Progenitor cell of endocrine pancreas (in vitro differentiated cells): ENCODE data around the gene AAMDC. TPM values are rescaled to one million over a fixed set of nuclear protein-coding genes. Genes with fewer than 3 reads are reported as not detected.
"Not testable (repeated sequence)": the region's sequence is repeated elsewhere in the genome, so short reads cannot be mapped to it uniquely, and the experiment has no call there.

Experiments used
- DNase-seq: peaks from one replicate; pipeline ENCODE4 v3.0.0; 2021; ENCODE audit warnings: low spot score; ENCODE audit not compliant: unreplicated experiment
- H3K27ac Mint-ChIP-seq: 2 replicates; pipeline ENCODE4 v1.8.0; 2021; ENCODE audit warnings: mild to moderate bottlenecking, moderate library complexity, mixed read lengths
- H3K27me3 Mint-ChIP-seq: 2 replicates; pipeline ENCODE4 v1.8.0; 2021; ENCODE audit warnings: mixed read lengths
- H3K36me3 Mint-ChIP-seq: 2 replicates; pipeline ENCODE4 v1.8.0; 2022; ENCODE audit warnings: mixed read lengths; ENCODE audit not compliant: insufficient read depth
- H3K4me1 Mint-ChIP-seq: 2 replicates; pipeline ENCODE4 v1.8.0; 2021; ENCODE audit warnings: low read depth, mixed read lengths
- H3K4me3 Mint-ChIP-seq: 2 replicates; pipeline ENCODE4 v1.8.0; 2021; ENCODE audit warnings: low read depth, mild to moderate bottlenecking, moderate library complexity, mixed read lengths
- H3K9me3 Mint-ChIP-seq: 2 replicates; pipeline ENCODE4 v1.8.0; 2021; ENCODE audit warnings: low read depth, mixed read lengths
- CTCF ChIP-seq: fragments of 200-600 bp; sonication (generic); IDR thresholded peaks from one replicate; pipeline ENCODE4 v1.5.0; 2021; ENCODE audit warnings: antibody characterized with exemption, mild to moderate bottlenecking; ENCODE audit not compliant: unreplicated experiment
- total RNA-seq: library from RNA; stranded (reverse); gene quantifications from 2 replicates; pipeline ENCODE4 v1.2.1, GENCODE V29; 2021

Gene AAMDC
- total RNA-seq, 1 donor from 2014 or later, result 20.4 TPM

- Mint-ChIP-seq H3K4me1 (no peaks in the 10 kb centered on the region), H3K27ac (no peak overlapping the region)
Observed at GRCh38 chr11:77884186-77884828, 63.4 kb downstream of the AAMDC start.

GRCh38 chr11:77884829-77885190 lies 63.9 kb downstream of the AAMDC start:
- no peak overlapping the region for H3K4me3 Mint-ChIP-seq
- H3K27ac Mint-ChIP-seq, result no peak overlapping the region
- TF ChIP-seq CTCF, result no peak
- H3K4me1 Mint-ChIP-seq, result no peaks in the 10 kb centered on the region
- no peaks in the 10 kb centered on the region for H3K27me3 Mint-ChIP-seq
- H3K36me3 Mint-ChIP-seq, result peaks cover 26% of the 10 kb centered on the region
- no peaks in the 10 kb centered on the region for H3K9me3 Mint-ChIP-seq
- no peak for DNase-seq

More at GRCh38 chr11:77884186-77884828, 63.4 kb downstream of the AAMDC start:
- Mint-ChIP-seq H3K36me3 (peaks cover 24% of the 10 kb centered on the region), H3K27me3 (no peaks in the 10 kb centered on the region), H3K9me3 (no peaks in the 10 kb centered on the region), H3K4me3 (no peak overlapping the region)
- no peak for DNase-seq
- no peak for TF ChIP-seq CTCF

- Mint-ChIP-seq H3K4me1 (no peaks in the 10 kb centered on the region), H3K4me3 (no peak overlapping the region), H3K27ac (no peak overlapping the region), H3K9me3 (no peaks in the 10 kb centered on the region), H3K27me3 (no peaks in the 10 kb centered on the region), H3K36me3 (peaks cover 35% of the 10 kb centered on the region)
- TF ChIP-seq CTCF, result no peak
- DNase-seq, result no peak
Observed at GRCh38 chr11:77886401-77886800, 65.5 kb downstream of the AAMDC start.

GRCh38 chr11:77889045-77889444 lies 68.1 kb downstream of the AAMDC start:
- not testable (repeated sequence) for H3K4me1 Mint-ChIP-seq, H3K27me3 Mint-ChIP-seq, H3K27ac Mint-ChIP-seq, H3K4me3 Mint-ChIP-seq, H3K9me3 Mint-ChIP-seq, DNase-seq
- H3K36me3 Mint-ChIP-seq, result peaks cover 39% of the 10 kb centered on the region

GRCh38 chr11:77890100-77890614 lies 69.2 kb downstream of the AAMDC start:
- H3K27ac Mint-ChIP-seq, H3K4me3 Mint-ChIP-seq, DNase-seq, H3K27me3 Mint-ChIP-seq, H3K4me1 Mint-ChIP-seq, H3K9me3 Mint-ChIP-seq: not testable (repeated sequence)
- peaks cover 36% of the 10 kb centered on the region for H3K36me3 Mint-ChIP-seq

GRCh38 chr11:77890619-77891056 lies 69.7 kb downstream of the AAMDC start:
- peaks cover 35% of the 10 kb centered on the region for H3K36me3 Mint-ChIP-seq
- H3K27me3 Mint-ChIP-seq, result not testable (repeated sequence)

GRCh38 chr11:77891256-77891655 lies 70.3 kb downstream of the AAMDC start:
- H3K27ac Mint-ChIP-seq, DNase-seq, H3K4me1 Mint-ChIP-seq, H3K4me3 Mint-ChIP-seq, H3K9me3 Mint-ChIP-seq, H3K27me3 Mint-ChIP-seq: not testable (repeated sequence)
- H3K36me3 Mint-ChIP-seq, result peaks cover 32% of the 10 kb centered on the region

More at GRCh38 chr11:77890619-77891056, 69.7 kb downstream of the AAMDC start:
- not testable (repeated sequence) for H3K9me3 Mint-ChIP-seq, H3K27ac Mint-ChIP-seq, H3K4me3 Mint-ChIP-seq, DNase-seq, H3K4me1 Mint-ChIP-seq

- H3K4me3 Mint-ChIP-seq, H3K27ac Mint-ChIP-seq, H3K9me3 Mint-ChIP-seq, H3K27me3 Mint-ChIP-seq, H3K4me1 Mint-ChIP-seq, DNase-seq: not testable (repeated sequence)
- H3K36me3 Mint-ChIP-seq, result peaks cover 28% of the 10 kb centered on the region
Observed at GRCh38 chr11:77891703-77892102, 70.8 kb downstream of the AAMDC start.

GRCh38 chr11:77894949-77895348 lies 74.0 kb downstream of the AAMDC start:
- H3K4me3 Mint-ChIP-seq, H3K27me3 Mint-ChIP-seq, H3K27ac Mint-ChIP-seq, H3K4me1 Mint-ChIP-seq, DNase-seq, H3K9me3 Mint-ChIP-seq: not testable (repeated sequence)
- peaks cover 20% of the 10 kb centered on the region for H3K36me3 Mint-ChIP-seq
